ENCODE results near the gene TMED5.

TMED5 gene

GRCh38 chr1:93111065-93111464 lies 69.1 kb downstream of the TMED5 start (continued):
- TF ChIP-seq ZNF148 (tag by site-specific recombination; IDR thresholded peaks at IDR 0.05; ENCODE audit: borderline replicate concordance) = no peak

GRCh38 chr1:93109578-93109977 lies 70.6 kb downstream of the TMED5 start:
- Histone ChIP-seq H3K4me1 (ENCODE audit: control insufficient read depth, insufficient read depth, low read length) (no peaks in the 10 kb centered on the region), H3K36me3 (ENCODE audit: control insufficient read depth in 2 of 2, insufficient read depth in 1 of 2, low read length in 2 of 2) (peaks cover 7 to 35% of the 10 kb centered on the region in 2 experiments; a peak in 2 of 3 replicates), H3K9me3 (ENCODE audit: control insufficient read depth, insufficient read depth, low read depth, low read length) (no peaks in the 10 kb centered on the region), H3K4me3 (ENCODE audit: low read depth, low read length) (no peak overlapping the region), H3K27ac (ENCODE audit: extremely low read depth, low read depth, low read length) (no peak overlapping the region)
- POLR2A ChIA-PET = interaction anchor here (0.8 kb wide), 1 partner anchor 31 kb away, joined by 3 read pairs; no protein-coding TSS in a partner anchor
- TF ChIP-seq ZBTB8A (tag by site-specific recombination; IDR thresholded peaks at IDR 0.05) (no peak), ZNF214 (tag by site-specific recombination; IDR thresholded peaks at IDR 0.05; ENCODE audit: borderline replicate concordance) (no peak), ZNF18 (tag by site-specific recombination; IDR thresholded peaks at IDR 0.05) (peak; percentile 80)
- CTCF ChIA-PET = interaction anchor here (0.8 to 1.5 kb wide), 2 partner anchors 10 to 48 kb away, joined by 4 to 5 read pairs; no protein-coding TSS in a partner anchor

GRCh38 chr1:93108335-93108734 lies 71.9 kb downstream of the TMED5 start:
- Histone ChIP-seq H3K4me1 (ENCODE audit: control insufficient read depth, insufficient read depth, low read length) (no peaks in the 10 kb centered on the region), H3K27ac (ENCODE audit: extremely low read depth, low read depth, low read length) (no peak overlapping the region), H3K9me3 (ENCODE audit: control insufficient read depth, insufficient read depth, low read depth, low read length) (no peaks in the 10 kb centered on the region), H3K36me3 (ENCODE audit: control insufficient read depth in 2 of 2, insufficient read depth in 1 of 2, low read length in 2 of 2) (peaks cover 13 to 40% of the 10 kb centered on the region in 2 experiments; a peak in 2 of 3 replicates), H3K4me3 (ENCODE audit: low read depth, low read length) (no peak overlapping the region)
- CTCF ChIA-PET = no interaction called here
- TF ChIP-seq SETDB1 (IDR thresholded peaks at IDR 0.05; ENCODE audit: insufficient read length, low read length) = peak; percentile 88
- TF ChIP-seq ZNF473 (tag by site-specific recombination; IDR thresholded peaks at IDR 0.05) = no peak
- no peak for TF ChIP-seq ZNF148 (tag by site-specific recombination; IDR thresholded peaks at IDR 0.05; ENCODE audit: borderline replicate concordance)
- TF ChIP-seq ZNF394 (tag by site-specific recombination; IDR thresholded peaks at IDR 0.05; ENCODE audit: borderline replicate concordance) = no peak
- TF ChIP-seq, protein P1, sequence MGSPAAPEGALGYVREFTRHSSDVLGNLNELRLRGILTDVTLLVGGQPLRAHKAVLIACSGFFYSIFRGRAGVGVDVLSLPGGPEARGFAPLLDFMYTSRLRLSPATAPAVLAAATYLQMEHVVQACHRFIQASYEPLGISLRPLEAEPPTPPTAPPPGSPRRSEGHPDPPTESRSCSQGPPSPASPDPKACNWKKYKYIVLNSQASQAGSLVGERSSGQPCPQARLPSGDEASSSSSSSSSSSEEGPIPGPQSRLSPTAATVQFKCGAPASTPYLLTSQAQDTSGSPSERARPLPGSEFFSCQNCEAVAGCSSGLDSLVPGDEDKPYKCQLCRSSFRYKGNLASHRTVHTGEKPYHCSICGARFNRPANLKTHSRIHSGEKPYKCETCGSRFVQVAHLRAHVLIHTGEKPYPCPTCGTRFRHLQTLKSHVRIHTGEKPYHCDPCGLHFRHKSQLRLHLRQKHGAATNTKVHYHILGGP (tag by site-specific recombination; IDR thresholded peaks at IDR 0.05) = no peak
- TF ChIP-seq ZNF558 (tag by site-specific recombination; IDR thresholded peaks at IDR 0.05) = peak; percentile 30; the same call in 1 of the 2 replicates
- peak; percentile 95 for TF ChIP-seq ZNF677 (tag by site-specific recombination; IDR thresholded peaks at IDR 0.05)
- TF ChIP-seq ZNF169 (tag by site-specific recombination; IDR thresholded peaks at IDR 0.05) = no peak
- TF ChIP-seq KLF7 (tag by site-specific recombination; IDR thresholded peaks at IDR 0.05; ENCODE audit: borderline replicate concordance) = no peak
- TF ChIP-seq ZNF585B (tag by site-specific recombination; IDR thresholded peaks at IDR 0.05) = no peak
- TF ChIP-seq YY2 (tag by site-specific recombination; IDR thresholded peaks at IDR 0.05) = no peak
- POLR2A ChIA-PET = no interaction called here
